ENCODE results near the gene SCMH1.

The SCMH1 gene

GRCh38 chr1:40985875-40986274 is 256.2 kb downstream of the SCMH1 start:
- H3K4me1 ChIP-seq (ENCODE audit: insufficient read depth, low read length, severe bottlenecking), result peaks cover 24% of the 10 kb centered on the region
- no peaks in the 10 kb centered on the region for H3K9me2 ChIP-seq (ENCODE audit: low read depth, low read length)
- H2AFZ ChIP-seq (ENCODE audit: low read length), result no peak overlapping the region
- H3K79me2 ChIP-seq (ENCODE audit: insufficient read depth, low read length), result peaks cover 38% of the 10 kb centered on the region
- H3K4me2 ChIP-seq (ENCODE audit: low read length), result no peak overlapping the region
- peaks cover 100% of the 10 kb centered on the region for H3K36me3 ChIP-seq (ENCODE audit: insufficient read depth, low read length)
- no peak overlapping the region for H3K27ac ChIP-seq (ENCODE audit: low read depth, low read length, poor library complexity, severe bottlenecking)
- no peaks in the 10 kb centered on the region for H3K9me3 ChIP-seq (ENCODE audit: low read length)
- no peaks in the 10 kb centered on the region for H3K27me3 ChIP-seq (ENCODE audit: insufficient read depth, low read length)
- H4K20me1 ChIP-seq (ENCODE audit: insufficient read depth, low read length), result no peaks in the 10 kb centered on the region
- H3K4me3 ChIP-seq (ENCODE audit: low read depth, low read length, poor library complexity, severe bottlenecking), result no peak overlapping the region
- H3F3A ChIP-seq (ENCODE audit: insufficient read depth, low read length), result no peaks in the 10 kb centered on the region
- TF ChIP-seq, protein P1, sequence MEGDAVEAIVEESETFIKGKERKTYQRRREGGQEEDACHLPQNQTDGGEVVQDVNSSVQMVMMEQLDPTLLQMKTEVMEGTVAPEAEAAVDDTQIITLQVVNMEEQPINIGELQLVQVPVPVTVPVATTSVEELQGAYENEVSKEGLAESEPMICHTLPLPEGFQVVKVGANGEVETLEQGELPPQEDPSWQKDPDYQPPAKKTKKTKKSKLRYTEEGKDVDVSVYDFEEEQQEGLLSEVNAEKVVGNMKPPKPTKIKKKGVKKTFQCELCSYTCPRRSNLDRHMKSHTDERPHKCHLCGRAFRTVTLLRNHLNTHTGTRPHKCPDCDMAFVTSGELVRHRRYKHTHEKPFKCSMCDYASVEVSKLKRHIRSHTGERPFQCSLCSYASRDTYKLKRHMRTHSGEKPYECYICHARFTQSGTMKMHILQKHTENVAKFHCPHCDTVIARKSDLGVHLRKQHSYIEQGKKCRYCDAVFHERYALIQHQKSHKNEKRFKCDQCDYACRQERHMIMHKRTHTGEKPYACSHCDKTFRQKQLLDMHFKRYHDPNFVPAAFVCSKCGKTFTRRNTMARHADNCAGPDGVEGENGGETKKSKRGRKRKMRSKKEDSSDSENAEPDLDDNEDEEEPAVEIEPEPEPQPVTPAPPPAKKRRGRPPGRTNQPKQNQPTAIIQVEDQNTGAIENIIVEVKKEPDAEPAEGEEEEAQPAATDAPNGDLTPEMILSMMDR (IDR thresholded peaks at IDR 0.05; ENCODE audit: low read length), result no peak
- TF ChIP-seq EZH2 (IDR thresholded peaks at IDR 0.05; ENCODE audit: borderline replicate concordance, low read length), result no peak
- H3K9ac ChIP-seq (ENCODE audit: low read length), result no peak overlapping the region

GRCh38 chr1:40985161-40985560 is 256.9 kb downstream of the SCMH1 start:
- Histone ChIP-seq H3K79me2 (ENCODE audit: insufficient read depth, low read length) (peaks cover 45% of the 10 kb centered on the region), H2AFZ (ENCODE audit: low read length) (no peak overlapping the region), H3K9me3 (ENCODE audit: low read length) (no peaks in the 10 kb centered on the region), H3K27me3 (ENCODE audit: insufficient read depth, low read length) (no peaks in the 10 kb centered on the region), H4K20me1 (ENCODE audit: insufficient read depth, low read length) (no peaks in the 10 kb centered on the region), H3K4me1 (ENCODE audit: insufficient read depth, low read length, severe bottlenecking) (peaks cover 25% of the 10 kb centered on the region), H3K4me3 (ENCODE audit: low read depth, low read length, poor library complexity, severe bottlenecking) (no peak overlapping the region), H3K9me2 (ENCODE audit: low read depth, low read length) (no peaks in the 10 kb centered on the region), H3K4me2 (ENCODE audit: low read length) (no peak overlapping the region), H3K27ac (ENCODE audit: low read depth, low read length, poor library complexity, severe bottlenecking) (no peak overlapping the region), H3K9ac (ENCODE audit: low read length) (no peak overlapping the region), H3K36me3 (ENCODE audit: insufficient read depth, low read length) (peaks cover 93% of the 10 kb centered on the region), H3F3A (ENCODE audit: insufficient read depth, low read length) (no peaks in the 10 kb centered on the region)
- TF ChIP-seq EZH2 (IDR thresholded peaks at IDR 0.05; ENCODE audit: borderline replicate concordance, low read length), result no peak
- TF ChIP-seq, protein P1 (IDR thresholded peaks at IDR 0.05; ENCODE audit: low read length), result no peak

- Histone ChIP-seq H4K20me1 (ENCODE audit: insufficient read depth, low read length) (no peaks in the 10 kb centered on the region), H2AFZ (ENCODE audit: low read length) (no peak overlapping the region), H3K4me3 (ENCODE audit: low read depth, low read length, poor library complexity, severe bottlenecking) (no peak overlapping the region), H3K4me2 (ENCODE audit: low read length) (no peak overlapping the region), H3K9me2 (ENCODE audit: low read depth, low read length) (no peaks in the 10 kb centered on the region), H3K79me2 (ENCODE audit: insufficient read depth, low read length) (peaks cover 46% of the 10 kb centered on the region), H3K9me3 (ENCODE audit: low read length) (no peaks in the 10 kb centered on the region), H3K27ac (ENCODE audit: low read depth, low read length, poor library complexity, severe bottlenecking) (no peak overlapping the region), H3K36me3 (ENCODE audit: insufficient read depth, low read length) (peaks cover 86% of the 10 kb centered on the region), H3K27me3 (ENCODE audit: insufficient read depth, low read length) (no peaks in the 10 kb centered on the region), H3K4me1 (ENCODE audit: insufficient read depth, low read length, severe bottlenecking) (peaks cover 25% of the 10 kb centered on the region), H3K9ac (ENCODE audit: low read length) (no peak overlapping the region), H3F3A (ENCODE audit: insufficient read depth, low read length) (no peaks in the 10 kb centered on the region)
- TF ChIP-seq, protein P1 (IDR thresholded peaks at IDR 0.05; ENCODE audit: low read length), result no peak
- no peak for TF ChIP-seq EZH2 (IDR thresholded peaks at IDR 0.05; ENCODE audit: borderline replicate concordance, low read length)
These were observed 257.6 kb downstream of the SCMH1 start for GRCh38 chr1:40984531-40984930.
